Activated CD4-positive, CD25-positive, alpha-beta regulatory T cell (primary cell): Measurements from ENCODE around the gene IRGM.

Experiments used
- DNase-seq, 4 experiments: peaks; one replicate each; lab custom pipeline; 2025; lab: John Stamatoyannopoulos, UW

IRGM gene

DNA sequence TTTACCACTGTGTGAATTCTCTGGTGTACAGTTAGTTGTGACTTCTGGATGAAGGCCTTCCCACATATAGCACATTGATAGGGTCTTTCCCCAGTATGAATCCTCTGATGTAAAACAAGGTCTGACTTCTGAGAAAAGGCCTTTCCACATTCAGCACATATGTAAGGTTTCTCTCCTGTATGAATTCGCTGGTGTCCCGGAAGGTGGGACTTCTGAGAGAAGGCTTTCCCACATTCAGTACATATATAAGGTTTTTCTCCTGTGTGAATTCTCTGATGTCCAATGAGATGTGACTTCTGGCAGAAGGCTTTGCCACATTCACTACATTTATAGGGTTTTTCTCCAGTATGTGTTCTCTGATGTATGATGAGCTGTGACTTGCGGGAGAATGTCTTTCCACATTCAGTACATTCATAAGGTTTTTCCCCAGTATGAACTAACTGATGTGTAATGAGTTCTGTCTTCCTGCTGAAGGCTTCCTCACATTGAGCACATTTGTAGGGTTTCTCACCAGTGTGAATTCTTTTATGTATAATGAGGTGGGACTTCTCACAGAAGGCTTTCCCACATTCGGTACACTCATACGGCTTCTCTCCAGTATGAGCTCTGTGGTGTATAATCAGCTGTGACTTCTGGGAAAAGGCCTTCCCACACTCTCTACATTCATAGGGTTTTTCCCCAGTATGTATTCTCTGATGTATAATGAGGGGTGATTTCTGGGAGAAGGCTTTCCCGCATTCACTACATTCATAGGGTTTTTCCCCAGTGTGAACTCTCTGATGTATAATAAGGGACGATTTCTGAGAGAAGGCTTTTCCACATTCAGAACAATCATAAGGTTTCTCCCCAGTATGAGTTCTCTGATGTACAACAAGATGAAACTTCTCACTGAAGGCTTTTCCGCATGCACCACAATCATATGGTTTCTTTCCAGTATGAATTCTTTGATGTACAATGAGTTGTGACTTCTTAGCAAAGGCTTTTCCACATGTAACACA is 49.4 kb downstream of the IRGM start:
- DNase-seq, result no peak
